Uterus (tissue), 2 donors: Measurements from ENCODE around the gene IL6.

Source experiments
- CTCF ChIP-seq, 4 experiments: fragments of 200-600 bp in 2 of 4; fragments of 450-650 bp in 2 of 4; sonication (generic) in 2 of 4; IDR thresholded peaks; one replicate each; pipeline ENCODE4 v1.5.1; 2016 to 2019; ENCODE audit warnings: antibody characterized with exemption in 4 of 4, mild to moderate bottlenecking in 2 of 4, moderate library complexity in 1 of 4
- POLR2A ChIP-seq, 2 donors: fragments of 450-650 bp; IDR thresholded peaks; one replicate each; pipeline ENCODE4 v1.6.1; 2016; ENCODE audit warnings: antibody characterized with exemption in 2 of 2, mild to moderate bottlenecking in 1 of 2, moderate library complexity in 1 of 2

- TF ChIP-seq CTCF (IDR thresholded peaks at IDR 0.05) (no peak), POLR2A (IDR thresholded peaks at IDR 0.05) (no peak)
These were observed 44.3 kb downstream of the IL6 start for GRCh38 chr7:22771194-22771871.
